NCI-H748 (cell line): ENCODE measurements around the gene PHPT1.
"Not testable (repeated sequence)": the region's sequence is repeated elsewhere in the genome, so short reads cannot be mapped to it uniquely, and the experiment has no call there.

Experiments
- DNase-seq: peaks from one replicate; lab custom pipeline; 2025; ENCODE audit not compliant: unreplicated experiment; lab: John Stamatoyannopoulos, UW

PHPT1 gene

DNA sequence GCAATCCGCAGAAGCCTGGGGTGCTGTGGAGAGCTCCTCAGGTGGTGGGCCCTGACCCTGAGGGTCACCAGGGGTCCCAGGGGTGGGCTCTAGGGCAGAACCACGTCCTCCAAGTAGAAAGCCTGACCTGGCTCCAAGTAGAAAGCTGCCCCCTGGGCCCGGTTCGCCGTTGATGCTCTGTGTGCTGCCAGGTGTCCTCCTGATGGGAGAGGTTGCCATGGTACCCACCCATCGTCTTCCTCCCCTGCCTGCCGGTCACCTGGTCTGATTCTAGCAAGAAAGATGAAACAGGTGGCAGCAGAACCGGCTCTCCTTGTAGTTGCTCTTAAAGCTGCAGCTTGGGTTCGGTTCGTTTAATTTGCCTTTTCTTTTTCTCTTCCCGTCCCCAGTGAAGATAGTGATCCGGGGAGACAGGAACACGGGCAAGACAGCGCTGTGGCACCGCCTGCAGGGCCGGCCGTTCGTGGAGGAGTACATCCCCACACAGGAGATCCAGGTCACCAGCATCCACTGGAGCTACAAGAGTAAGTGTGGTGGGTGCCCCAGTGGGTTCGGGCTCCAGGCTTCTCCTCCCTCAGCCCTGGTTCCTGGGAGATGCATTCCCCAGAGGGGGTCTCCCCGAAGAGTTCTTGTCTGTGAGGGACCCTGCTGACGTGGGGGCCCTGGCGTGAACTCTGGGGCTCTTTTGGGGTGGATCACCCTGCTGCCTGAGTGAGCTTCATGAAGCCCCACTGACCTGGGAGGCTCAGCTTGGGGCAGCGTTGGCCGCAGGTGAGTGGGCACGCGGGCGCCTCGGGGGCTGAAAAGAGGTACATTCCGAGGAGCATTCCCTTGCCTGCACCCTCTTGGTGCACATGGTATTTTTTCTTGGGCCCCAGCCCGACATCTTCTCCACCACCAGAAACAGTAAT, 25.8 kb upstream of the PHPT1 start:
- peak; percentile 31 for DNase-seq

DNA sequence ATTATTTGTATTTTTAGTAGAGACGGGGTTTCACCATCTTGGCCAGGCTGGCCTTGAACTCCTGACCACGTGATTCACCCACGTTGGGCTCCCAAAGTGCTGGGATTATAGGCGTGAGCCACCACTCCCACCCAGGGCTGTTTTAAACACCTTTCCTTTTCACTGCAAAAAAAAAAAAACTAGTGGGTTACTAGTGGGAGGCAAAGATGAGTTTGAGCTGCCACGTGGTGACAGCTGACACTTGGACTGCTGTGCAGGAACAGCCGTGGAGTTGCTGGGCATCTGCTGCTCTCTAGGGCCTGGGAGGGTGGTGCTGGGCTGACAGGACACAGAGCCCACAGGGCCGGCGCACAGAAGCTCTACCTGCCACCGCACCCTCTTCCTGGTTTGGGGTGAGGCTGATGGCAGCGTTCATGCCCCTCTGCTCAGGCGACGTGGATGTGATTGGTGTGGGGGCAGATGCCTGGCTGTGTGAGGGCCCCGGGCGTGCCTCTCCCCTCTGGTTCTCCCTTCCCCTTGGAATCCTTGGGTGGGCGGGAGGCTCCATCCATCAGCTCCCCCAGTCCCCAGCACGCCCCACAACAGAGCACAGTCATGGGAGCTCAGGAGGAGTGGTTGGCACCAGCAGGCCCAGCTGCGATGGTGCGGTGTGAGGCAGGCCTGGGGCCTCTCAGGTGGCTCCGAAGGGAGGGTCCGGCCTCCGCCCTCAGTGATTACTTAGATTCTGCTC, 24.5 kb upstream of the PHPT1 start:
- DNase-seq: no peak

GRCh38 chr9:136825295-136826187, 23.7 kb upstream of the PHPT1 start:
- no peak for DNase-seq

GRCh38 chr9:136826188-136826541, 23.0 kb upstream of the PHPT1 start:
- no peak for DNase-seq

DNA sequence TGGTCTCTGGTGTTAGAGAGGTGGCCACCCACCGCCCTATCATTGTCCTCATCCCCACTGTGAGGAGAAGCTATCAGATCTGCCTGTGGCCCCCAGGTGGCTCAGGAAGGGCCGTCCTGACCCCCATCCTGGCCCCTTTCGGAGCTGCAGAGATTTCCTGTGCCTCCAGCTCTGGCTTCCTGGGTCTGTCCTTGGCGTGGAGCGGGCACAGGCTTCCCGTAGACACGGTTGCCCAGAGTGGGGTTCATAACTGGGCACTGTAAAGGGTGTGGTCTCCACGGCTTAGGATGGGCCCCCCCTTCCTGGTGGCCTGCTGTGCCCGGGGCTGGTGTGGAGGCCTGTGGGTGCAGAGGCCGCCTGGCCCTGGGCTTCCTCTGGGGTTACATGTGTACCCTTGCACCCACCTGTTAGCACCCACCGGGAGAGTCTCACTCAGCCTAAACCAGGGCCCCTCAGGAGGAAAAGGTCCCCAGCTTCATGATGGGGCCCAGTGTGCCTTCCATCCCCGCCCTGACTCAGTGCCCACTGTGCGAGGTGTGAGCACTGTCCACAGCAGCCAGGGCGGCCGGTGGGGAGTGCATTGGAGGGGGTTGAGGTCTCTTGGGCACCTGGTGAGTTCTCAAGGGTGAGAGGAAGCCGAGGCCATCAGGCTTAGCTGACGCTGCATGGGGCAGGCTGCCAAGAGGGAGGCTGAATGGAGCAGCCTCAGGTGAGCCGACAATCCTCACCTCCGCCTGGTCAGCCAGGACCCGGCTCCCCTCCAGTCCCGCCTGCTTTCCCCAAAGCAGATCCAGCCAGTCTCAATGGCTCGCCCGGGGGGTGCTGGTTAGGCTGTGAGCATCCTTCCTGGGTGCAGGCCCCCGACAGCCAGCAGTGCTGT, 22.3 kb upstream of the PHPT1 start:
- no peak for DNase-seq

DNA sequence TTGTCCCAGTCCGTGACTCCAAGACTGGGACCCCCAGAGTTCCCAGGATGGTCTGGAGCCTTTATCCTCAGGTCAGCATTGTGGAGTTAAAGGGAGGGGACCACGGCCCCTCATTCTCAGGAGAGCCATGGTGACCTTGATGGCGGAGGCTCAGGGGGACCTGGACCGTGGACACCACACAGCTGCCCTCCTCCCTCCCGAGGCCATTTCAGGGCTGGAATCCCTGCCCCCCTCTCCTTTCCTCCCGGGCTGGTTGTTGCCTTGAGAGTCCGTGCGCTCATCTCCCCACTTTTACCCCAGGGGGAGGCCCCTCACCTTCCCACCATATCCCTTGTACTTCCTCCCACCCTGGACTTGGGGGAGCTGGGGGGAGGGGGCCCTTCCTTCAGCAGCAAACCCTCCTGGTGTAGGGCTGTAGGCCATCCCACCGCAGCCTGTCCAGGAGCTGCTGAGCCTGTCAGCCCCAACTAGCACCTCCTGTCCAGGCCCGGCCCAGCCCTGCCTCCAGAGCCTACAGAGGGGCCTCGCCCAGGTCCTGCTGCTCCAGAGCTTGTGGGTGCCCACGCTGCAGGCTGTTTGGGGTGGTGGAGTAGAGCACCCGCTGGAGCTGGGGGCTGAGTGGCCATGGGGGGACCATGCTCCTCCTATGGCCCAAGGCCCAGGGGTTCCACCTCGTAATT, 21.3 kb upstream of the PHPT1 start:
- DNase-seq: no peak

- no peak for DNase-seq
Observed at GRCh38 chr9:136828474-136829140, 20.6 kb upstream of the PHPT1 start.

DNA sequence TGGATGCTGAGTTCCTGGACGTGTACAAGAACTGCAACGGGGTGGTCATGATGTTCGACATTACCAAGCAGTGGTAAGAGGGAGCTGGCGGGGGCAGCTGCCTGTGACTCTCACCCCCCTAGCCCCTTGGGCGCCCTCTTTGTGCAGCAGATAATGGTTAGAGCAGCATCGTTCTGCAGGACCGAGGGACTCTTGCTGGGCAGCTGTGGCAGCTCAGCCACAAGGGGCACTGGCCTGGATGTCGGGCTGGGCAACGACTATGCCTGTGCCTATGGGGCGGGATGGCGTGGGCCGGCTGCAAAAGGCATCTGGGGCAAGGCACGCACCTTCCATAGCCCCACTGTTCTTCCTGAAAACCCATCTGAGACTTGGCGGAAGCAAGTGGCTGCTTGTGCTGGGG, 19.8 kb upstream of the PHPT1 start:
- no peak for DNase-seq

GRCh38 chr9:136829981-136830885, 19.0 kb upstream of the PHPT1 start:
- no peak for DNase-seq

- DNase-seq: no peak
Observed at GRCh38 chr9:136831002-136831719, 18.0 kb upstream of the PHPT1 start.

DNA sequence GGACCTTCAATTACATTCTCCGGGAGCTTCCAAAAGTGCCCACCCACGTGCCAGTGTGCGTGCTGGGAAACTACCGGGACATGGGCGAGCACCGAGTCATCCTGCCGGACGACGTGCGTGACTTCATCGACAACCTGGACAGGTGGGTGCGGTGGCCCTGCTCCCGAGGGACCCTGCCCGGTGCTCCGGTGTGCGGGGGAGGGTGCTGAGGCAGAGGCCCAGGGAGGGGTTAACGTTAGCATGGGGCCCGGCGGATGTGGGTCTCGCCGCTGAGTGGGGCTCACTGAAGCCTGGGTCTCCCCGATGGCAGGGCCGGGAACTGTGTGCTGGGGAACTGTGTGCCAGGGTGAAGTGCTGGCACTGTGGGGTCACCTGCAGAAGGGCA, 17.5 kb upstream of the PHPT1 start:
- DNase-seq: no peak

DNA sequence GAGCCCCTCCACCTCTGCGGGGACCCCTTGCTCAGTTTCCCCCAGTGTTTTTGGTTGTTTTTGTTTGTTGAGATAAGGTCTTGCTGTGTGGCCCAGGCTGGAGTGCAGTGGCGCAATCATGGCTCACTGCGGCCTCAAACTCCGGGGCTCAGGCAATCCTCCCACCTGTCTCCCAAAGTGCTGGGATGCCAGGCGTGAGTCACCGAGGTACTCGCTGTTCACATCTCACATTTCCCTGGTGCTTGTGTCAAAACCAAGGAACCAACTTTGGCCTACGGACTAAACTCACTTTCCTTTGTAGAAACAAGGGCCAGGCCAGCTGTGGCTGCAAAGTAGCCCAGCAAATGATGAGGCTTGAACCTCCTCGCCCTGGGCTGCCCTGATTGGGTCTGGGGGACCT, 16.6 kb upstream of the PHPT1 start:
- no peak for DNase-seq

DNA sequence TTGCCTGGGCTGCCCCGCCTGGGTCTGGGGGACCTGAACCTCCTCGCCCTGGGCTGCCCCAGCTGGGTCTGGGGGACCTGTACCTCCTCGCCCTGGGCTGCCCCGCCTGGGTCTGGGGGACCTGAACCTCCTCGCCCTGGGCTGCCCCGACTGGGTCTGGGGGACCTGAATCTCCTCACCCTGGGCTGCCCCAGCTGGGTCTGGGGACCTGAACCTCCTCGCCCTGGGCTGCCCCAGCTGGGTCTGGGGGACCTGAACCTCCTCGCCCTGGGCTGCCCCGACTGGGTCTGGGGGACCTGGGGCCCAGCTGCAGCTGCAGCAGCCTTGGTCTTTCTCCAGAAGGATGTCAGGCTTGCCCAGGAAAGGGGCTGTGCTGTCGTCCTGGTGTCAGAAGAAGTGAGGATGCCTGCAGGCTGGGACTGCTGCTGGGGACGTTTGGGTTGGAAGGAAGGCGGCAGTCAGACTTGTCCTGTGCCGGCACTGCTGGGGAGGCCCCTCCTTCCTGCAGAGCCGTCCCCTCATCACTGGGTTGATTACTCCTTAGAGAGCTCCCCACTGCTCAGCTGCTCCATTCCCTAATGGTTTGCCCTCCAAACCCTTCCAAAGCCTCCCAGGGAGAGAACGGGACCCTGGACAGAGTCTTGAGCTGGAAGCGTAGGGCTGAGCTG, 15.7 kb upstream of the PHPT1 start:
- DNase-seq: not testable (repeated sequence)

DNA sequence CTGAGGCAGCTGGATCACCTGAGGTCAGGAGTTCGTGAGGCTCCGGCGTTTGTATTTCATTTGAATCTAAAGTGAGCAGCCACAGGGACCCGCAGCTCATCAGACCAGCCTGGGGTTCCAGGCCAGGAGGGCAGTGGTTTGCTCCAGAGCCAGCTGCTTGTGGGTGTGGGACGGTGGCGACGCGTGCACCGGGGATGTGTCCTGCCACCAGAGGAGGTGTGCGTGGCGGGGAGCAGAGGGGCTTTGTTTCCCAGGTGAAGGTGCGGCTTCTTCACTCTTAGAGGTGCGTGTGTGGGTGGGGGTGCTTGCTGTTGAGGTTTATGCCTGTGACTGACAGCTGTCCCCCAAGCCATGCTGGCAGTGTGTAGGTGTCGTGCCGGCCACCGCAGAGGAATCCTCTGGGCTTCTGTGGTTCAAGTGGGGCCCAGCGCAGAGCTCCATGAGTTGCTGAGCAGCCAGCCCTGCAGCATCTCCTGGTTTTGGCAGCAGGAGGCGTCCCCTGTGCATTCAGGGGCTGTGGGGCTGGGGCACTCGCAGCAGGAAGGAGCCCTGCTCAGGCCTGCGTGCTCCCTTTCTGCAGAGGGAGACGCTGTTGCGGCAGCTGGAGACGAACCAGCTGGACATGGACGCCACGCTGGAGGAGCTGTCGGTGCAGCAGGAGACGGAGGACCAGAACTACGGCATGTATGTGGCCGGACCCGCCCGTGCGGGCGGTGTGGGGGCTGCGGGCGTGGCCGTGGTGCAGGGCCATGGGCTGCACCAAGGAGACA, 13.9 kb upstream of the PHPT1 start:
- no peak for DNase-seq

DNA sequence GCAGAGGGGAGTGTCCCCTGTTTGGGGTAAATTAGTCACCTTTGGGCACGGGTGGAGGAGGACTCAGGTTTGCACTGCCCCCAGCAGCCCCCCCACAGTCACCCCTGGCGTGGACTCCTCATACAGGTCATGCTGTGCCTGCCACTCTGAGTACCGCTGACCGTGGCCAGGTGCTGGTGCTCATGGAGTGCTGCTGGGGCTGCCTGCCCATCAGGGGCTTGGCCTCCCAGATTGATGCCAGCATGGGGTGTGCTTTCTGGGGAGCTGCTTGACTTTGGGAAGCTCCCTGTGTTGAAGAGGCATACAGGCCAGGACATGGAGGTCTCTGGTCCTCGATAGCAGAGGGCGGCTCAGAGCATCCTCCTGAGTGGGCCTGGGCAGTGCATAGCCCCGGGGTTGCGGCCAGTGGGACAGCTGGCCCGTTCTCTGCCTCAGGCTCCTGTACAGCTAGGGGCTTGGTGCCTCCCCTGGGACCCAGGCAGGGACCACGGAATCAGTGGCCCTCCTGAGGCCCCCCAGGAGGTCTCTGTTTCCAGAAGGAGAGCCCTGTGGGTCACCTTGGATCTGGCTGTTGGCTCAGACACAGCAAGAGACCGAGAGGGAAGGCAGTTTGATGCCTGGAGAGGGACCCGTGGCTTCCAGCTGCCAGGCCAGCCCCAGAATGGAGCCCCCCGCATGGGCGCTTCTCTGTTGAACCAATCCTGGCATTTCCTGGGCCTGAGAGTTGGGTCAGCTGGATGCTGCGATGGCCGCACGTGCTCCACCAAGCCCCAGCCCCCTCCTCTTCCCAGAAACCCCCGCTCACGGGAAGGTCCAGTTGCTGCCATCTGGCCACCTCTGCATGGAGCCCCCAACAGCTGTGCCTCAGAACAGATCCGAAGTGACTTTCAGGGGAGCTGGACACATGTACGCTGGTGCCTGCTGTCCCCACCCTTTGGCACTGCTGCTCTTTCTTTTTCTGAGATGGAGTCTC, 13.0 kb upstream of the PHPT1 start:
- no peak for DNase-seq
